ENCODE measurements around the gene LRRC51.

DNA sequence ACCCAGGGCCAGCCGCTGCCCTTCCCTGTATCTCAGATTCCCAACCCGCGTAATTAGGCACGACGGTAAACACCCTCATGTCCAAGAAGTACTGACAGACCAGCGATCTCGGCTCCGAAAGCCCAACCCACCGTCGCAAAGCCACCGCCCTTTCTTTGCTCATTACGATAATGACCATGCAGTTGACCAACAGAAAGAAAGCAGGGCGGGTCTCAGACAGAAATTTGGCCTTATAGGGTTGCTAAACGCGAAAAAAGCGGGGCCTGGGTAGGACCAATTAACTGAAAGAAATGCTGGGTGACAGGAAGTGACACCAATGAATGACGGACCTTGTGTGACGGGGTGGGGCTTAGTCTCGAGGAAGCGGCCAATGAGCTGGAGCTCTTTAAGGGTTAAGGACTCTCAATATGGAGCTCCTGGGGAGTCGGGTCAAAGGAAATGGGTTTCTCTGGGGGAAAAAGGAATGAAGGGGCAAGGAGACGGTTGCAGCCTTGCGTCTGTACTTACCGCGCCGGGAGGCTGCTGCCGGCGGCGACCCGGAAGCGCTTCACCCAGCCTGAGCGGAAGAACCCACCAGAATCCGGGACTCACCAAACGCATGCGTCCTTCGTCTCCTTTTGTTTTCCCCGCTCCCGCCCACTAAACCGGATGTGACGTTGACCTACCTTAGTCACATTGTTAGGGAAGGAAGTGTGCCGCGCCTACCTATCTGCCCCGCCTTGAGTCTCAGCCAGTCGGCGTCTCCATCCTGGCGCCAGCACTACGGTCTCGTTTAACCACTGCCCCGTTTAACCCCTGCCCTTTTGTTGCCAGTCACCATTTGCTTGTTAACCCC, 31.7 kb downstream of the LRRC51 start, which contains the start of gene ANAPC15:
- TF ChIP-seq POLR2AphosphoS5 (IDR thresholded peaks at IDR 0.05; ENCODE audit: low read depth, low read length) (peak; percentile 98), POLR2A (IDR thresholded peaks at IDR 0.05; ENCODE audit: low read depth, low read length) (peak; percentile 99), TAF1 (IDR thresholded peaks at IDR 0.05; ENCODE audit: low read depth, low read length) (peak; percentile 85), POU2F2 (IDR thresholded peaks at IDR 0.05; ENCODE audit: low read depth, low read length) (peak; percentile 72; the same call in 1 of the 2 replicates)
